Neural progenitor cell (in vitro differentiated cells): ENCODE results near the gene DHDH.

ENCODE experiments used
- CTCF ChIP-seq: fragments of 200-600 bp; sonication (generic); IDR thresholded peaks from 2 replicates; pipeline ENCODE4 v1.5.1; 2017; ENCODE audit warnings: antibody characterized with exemption, mild to moderate bottlenecking
- EZH2 ChIP-seq: fragments of 200-600 bp; sonication (generic); IDR thresholded peaks from 2 replicates; pipeline ENCODE4 v1.6.1; 2017; ENCODE audit warnings: antibody characterized with exemption, mild to moderate bottlenecking, moderate library complexity

GRCh38 chr19:48958006-48958405 is 24.5 kb downstream of the DHDH start:
- no peak for TF ChIP-seq CTCF
- no peak for TF ChIP-seq EZH2
